Measurements from ENCODE around the gene CDC6. TPM values are rescaled to one million over a fixed set of nuclear protein-coding genes. Genes with fewer than 3 reads are reported as not detected.

CDC6 gene
- total and polyA plus RNA-seq, 3 donors from 2014 or later = 12.4 to 22.8 (median 14.7) TPM

DNA sequence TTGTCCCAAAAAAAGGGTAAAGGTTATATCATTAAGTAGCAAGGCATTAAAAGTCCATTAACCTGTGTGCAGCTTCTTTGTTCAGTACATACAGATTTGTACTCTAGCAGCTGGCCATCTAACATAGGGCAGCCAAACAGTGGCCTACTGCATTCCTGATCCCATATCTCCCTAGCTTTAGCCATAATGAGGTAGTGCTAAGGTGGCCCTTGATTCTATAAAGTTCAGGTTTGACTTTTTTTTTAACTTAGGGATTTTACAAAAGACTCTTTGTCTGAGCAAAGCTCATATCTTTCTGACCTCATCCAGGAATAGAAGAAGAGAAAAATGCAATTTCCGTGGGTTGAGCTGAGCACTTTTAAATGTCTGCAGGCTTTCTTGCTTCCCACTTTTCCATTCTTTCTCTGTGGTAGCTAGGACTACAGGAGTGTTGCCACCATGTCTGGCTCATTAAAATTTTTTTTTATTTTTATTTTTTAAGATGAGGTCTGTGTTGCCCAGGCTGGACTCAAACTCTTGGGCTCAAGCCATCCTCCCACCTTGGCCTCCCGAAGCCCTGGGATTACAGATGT is 19.5 kb upstream of the CDC6 start:
- no peak for DNase-seq
- Histone ChIP-seq H3K27me3 (no peaks in the 10 kb centered on the region), H3K4me3 (no peak overlapping the region), H3K9me3 (no peaks in the 10 kb centered on the region), H3K36me3 (ENCODE audit: low read depth, missing control alignments) (no peaks in the 10 kb centered on the region), H3K27ac (no peak overlapping the region), H3K4me1 (no peaks in the 10 kb centered on the region)
- intact Hi-C loops (cut with DNase I; ENCODE audit: low total_unique reads) = no loop called here
- 52 to 70% methylated on average over 2 of the region's 2 CpGs for WGBS, 2 donors
- TF ChIP-seq POLR2A (IDR thresholded peaks at IDR 0.05) = no peak
- TF ChIP-seq, protein P1, sequence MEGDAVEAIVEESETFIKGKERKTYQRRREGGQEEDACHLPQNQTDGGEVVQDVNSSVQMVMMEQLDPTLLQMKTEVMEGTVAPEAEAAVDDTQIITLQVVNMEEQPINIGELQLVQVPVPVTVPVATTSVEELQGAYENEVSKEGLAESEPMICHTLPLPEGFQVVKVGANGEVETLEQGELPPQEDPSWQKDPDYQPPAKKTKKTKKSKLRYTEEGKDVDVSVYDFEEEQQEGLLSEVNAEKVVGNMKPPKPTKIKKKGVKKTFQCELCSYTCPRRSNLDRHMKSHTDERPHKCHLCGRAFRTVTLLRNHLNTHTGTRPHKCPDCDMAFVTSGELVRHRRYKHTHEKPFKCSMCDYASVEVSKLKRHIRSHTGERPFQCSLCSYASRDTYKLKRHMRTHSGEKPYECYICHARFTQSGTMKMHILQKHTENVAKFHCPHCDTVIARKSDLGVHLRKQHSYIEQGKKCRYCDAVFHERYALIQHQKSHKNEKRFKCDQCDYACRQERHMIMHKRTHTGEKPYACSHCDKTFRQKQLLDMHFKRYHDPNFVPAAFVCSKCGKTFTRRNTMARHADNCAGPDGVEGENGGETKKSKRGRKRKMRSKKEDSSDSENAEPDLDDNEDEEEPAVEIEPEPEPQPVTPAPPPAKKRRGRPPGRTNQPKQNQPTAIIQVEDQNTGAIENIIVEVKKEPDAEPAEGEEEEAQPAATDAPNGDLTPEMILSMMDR (IDR thresholded peaks at IDR 0.05) = no peak

DNA sequence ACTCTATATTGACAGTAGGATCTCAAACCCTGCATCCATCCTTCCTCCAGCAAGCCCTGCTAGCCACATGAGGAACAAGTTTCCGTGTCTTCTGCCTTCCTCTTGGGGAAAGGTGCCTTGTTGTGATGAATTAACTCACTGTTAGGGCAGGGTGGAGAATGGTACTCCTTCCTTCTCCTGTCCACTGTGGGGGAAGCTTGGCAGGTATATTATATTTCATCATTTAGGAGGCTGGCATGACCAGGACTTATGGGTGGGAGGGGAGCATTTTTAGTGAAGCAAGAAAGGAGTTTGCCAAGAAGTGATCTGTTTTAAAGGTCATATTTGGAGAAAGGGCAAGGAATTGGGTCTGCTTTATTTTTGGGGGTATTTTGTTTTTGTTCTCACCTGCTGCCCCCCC is 9.3 kb upstream of the CDC6 start:
- no peaks in the 10 kb centered on the region for H3K9me3 ChIP-seq
- WGBS, 2 donors = 100% methylated on average over 1 of the region's 1 CpG
- intact Hi-C loops (cut with DNase I; ENCODE audit: low total_unique reads) = no loop called here
- no peaks in the 10 kb centered on the region for H3K36me3 ChIP-seq (ENCODE audit: low read depth, missing control alignments)
- no peaks in the 10 kb centered on the region for H3K4me1 ChIP-seq
- H3K4me3 ChIP-seq = no peak overlapping the region
- DNase-seq = no peak
- TF ChIP-seq, protein P1 (IDR thresholded peaks at IDR 0.05) = no peak
- H3K27ac ChIP-seq = no peak overlapping the region
- H3K27me3 ChIP-seq = no peaks in the 10 kb centered on the region

DNA sequence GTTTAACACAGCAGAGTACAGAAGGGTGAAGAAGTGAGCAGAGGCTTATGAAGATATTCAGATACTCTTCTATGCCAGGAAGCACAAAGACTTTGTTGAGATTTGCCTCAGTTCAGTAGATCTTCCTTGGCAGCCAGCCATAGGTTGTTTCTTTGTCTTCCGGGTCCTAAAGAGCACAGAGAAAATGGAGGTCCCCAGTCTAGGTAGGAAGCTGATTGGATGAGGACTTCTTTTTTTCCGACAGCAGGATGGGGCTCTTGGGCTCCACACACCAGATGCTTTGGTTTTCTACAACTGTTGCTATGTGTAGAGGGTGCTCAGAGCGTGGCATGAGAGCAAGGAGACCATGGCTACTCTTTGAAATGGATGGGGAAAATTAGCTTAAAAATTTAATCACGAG is 8.3 kb upstream of the CDC6 start:
- WGBS, 2 donors = 78 to 85% methylated on average over 4 of the region's 4 CpGs
- intact Hi-C loops (cut with DNase I; ENCODE audit: low total_unique reads) = no loop called here
- H3K9me3 ChIP-seq = no peaks in the 10 kb centered on the region
- H3K27ac ChIP-seq = peak overlapping the region in 1 of 2 donors; percentile 29
- DNase-seq = peak; percentile 26
- no peaks in the 10 kb centered on the region for H3K27me3 ChIP-seq
- no peaks in the 10 kb centered on the region for H3K4me1 ChIP-seq
- H3K36me3 ChIP-seq (ENCODE audit: low read depth, missing control alignments) = no peaks in the 10 kb centered on the region
- no peak overlapping the region for H3K4me3 ChIP-seq
- TF ChIP-seq, protein P1 (IDR thresholded peaks at IDR 0.05) = no peak
- no peak for TF ChIP-seq POLR2A (IDR thresholded peaks at IDR 0.05)

DNA sequence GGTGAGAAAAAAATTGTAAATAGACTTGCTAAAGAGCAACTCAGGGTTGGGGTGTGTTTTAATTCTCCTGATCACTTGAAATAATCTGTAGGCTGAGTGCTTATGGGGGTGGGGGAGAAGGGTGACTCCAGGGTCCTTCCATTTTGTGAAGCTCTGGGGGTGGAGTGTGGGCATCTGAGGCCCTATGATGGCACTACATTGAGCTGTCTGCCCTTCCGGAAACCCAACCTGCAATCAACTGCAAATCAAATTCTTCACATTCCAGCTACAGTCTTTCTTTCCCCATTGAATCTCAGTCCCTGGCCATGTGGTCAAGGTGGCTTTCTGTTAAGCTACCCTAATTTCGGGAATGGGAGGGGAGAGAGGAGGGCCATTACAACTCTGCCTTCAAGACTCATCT is 6.0 kb upstream of the CDC6 start:
- TF ChIP-seq, protein P1 (IDR thresholded peaks at IDR 0.05) = no peak
- TF ChIP-seq POLR2A (IDR thresholded peaks at IDR 0.05) = no peak
- no peak overlapping the region for H3K27ac ChIP-seq
- H3K36me3 ChIP-seq (ENCODE audit: low read depth, missing control alignments) = no peaks in the 10 kb centered on the region
- H3K9me3 ChIP-seq = no peaks in the 10 kb centered on the region
- intact Hi-C loops (cut with DNase I; ENCODE audit: low total_unique reads) = no loop called here
- H3K4me1 ChIP-seq = no peaks in the 10 kb centered on the region
- WGBS, 2 donors = 80 to 86% methylated on average over 2 of the region's 2 CpGs
- no peaks in the 10 kb centered on the region for H3K27me3 ChIP-seq
- H3K4me3 ChIP-seq = no peak overlapping the region
- DNase-seq = no peak

DNA sequence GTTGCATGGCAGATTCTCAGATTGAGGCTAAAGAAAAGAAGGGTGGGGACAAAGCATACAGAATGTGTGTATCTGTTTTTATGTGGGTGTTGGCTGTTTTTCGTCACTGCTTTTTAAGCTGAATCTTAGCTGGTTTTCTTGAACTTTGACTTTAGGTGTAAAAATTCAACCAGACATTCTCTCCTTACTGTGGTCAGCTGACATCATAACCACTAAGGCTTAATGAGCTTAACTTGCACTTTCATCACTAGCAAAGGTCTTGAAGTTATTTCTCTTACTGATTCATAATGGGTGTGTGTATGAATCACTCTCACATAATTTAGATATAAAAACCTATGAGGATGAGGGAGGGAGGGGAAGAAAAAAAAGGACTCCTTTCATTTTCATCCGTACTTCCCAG is 4.0 kb upstream of the CDC6 start:
- Histone ChIP-seq H3K27ac (no peak overlapping the region), H3K36me3 (ENCODE audit: low read depth, missing control alignments) (no peaks in the 10 kb centered on the region), H3K4me1 (no peaks in the 10 kb centered on the region), H3K4me3 (no peak overlapping the region), H3K27me3 (no peaks in the 10 kb centered on the region), H3K9me3 (no peaks in the 10 kb centered on the region)
- TF ChIP-seq, protein P1 (IDR thresholded peaks at IDR 0.05) = no peak
- TF ChIP-seq POLR2A (IDR thresholded peaks at IDR 0.05) = no peak
- 68 to 78% methylated on average over 2 of the region's 2 CpGs for WGBS, 2 donors
- DNase-seq = no peak
- intact Hi-C loops (cut with DNase I; ENCODE audit: low total_unique reads) = no loop called here
